ENCODE data around the gene TMEM131L.
"Not testable (repeated sequence)": the region's sequence is repeated elsewhere in the genome, so short reads cannot be mapped to it uniquely, and the experiment has no call there.

The TMEM131L gene

DNA sequence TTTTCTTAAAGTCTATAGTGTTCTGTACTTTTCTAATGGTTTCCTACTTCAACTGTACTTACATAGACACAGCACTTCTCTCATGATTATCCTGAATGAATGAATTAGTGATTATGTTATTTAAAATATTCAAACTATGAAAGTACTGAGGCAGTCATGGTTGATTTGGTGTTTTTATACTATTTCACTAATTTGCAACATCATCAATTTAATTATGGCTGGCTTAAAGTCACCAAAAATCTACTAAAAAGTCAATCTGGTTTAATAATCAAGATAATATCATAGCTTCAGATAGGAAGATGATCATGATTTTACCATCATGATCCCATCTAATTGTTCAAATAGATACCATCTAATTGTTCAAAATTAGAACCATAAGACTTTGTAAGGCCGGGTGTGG, 16.8 kb upstream of the TMEM131L start:
- no peak for DNase-seq (ENCODE audit: low read depth in 2 of 2)

DNA sequence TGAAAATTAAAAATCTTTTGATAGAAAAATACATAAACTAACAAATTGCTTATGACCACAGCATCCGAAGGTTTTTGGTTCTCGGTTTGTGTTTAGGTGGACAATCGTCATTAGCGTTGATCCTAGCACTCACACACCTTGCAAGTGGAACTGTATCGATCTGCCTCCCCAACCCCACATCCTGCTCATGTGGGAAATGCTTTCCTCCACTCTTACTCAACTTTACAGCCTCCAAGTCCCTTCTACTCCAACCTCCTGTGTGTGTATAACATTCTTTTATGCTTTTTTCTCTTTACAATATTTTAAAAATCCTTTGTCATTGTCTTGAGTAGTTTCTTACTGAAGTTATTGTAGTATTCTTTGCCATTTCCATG, 15.6 kb upstream of the TMEM131L start:
- no peak for DNase-seq (ENCODE audit: low read depth in 2 of 2)

GRCh38 chr4:153451145-153451544, 15.0 kb upstream of the TMEM131L start:
- not testable (repeated sequence) for DNase-seq (ENCODE audit: low read depth in 2 of 2)

DNA sequence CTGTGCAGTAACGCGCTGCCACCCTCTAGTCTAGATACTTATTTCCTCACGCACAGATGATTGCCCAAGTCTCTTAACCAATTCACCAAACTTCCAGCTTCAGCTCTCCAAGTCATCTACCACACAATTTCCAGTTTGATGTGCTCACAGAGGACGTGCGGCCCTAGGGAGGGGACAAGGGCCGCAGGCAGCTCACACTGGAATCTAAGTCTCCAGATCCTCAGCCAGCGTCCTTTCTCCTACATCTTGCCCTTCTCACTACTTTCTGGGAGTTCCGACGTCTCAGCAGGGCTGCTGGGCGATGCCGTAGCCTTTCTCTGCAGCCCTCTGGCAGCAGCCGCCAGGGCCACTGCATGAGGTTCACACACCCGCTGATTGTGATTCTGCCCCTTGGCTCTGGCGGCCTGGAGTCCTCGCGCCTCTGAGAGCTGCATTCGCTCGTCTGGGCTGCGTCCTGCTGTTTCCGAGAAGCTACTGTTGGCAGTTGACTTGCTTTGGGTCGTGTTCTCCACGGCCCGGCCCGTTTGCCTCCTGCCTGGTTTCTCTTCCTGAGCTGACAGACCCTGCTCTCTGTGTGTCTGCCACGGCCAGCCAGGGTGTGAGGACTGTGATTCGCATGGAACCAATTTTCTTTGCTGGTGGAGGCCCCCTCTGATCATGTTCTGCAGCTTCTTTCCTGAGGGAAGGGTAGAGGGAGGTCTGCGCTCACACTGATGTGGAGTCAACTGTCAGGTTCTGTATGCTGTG, 14.1 kb upstream of the TMEM131L start:
- DNase-seq (ENCODE audit: low read depth in 2 of 2), result no peak

DNA sequence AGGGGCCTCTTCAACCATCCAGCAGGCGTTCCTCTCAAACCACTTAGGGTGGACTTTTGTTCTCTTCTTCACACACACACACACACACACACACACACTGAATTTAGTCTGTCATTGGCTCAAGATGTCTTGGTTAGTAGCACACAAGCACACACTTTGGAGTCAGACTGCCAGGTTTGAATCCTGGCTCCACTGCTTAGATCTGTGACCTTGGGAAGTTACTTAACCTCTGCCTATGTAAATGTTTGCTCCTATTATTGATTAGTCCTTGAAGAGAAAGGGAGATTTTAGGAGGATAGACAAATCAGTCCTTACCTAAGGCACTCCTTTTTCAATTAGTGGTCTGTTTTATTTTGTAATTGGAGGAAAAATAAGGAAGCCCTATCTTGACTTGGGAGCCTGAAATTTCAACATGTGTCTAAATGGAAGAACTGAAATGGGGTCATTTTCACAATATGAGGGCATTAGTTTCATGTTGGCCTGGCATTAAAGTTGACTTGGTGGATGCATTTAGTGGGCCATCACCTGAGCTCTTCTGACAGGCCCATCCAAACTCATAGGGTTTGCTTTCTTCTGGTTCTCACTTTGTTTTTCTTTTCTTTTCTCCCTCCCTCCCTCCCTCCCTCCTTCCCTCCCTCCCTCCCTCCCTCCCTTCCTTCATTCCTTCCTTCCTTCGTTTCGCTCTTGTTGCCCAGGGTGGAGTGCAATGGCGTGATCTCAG, 13.3 kb upstream of the TMEM131L start:
- DNase-seq (ENCODE audit: low read depth in 2 of 2), result no peak

DNA sequence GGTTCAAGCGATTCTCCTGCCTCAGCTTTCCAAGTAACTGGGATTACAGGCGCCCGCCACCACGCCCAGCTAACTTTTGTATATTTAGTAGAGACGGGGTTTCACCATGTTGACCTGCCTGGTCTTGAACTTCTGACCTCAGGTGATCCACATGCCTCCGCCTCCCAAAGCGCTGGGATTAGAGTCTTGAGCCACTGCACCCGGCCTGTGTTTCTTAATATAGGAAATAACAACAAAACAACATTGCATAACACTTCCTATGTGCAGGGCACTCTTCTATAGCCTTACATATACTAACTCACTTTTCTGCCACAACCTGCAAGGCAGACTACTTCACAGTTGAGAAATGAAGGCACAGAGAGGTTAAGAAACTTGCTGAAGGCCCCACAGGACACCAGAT, 12.8 kb upstream of the TMEM131L start:
- no peak for DNase-seq (ENCODE audit: low read depth in 2 of 2)

- no peak for DNase-seq (ENCODE audit: low read depth in 2 of 2)
Measured at GRCh38 chr4:153458969-153459368, 7.2 kb upstream of the TMEM131L start.

DNA sequence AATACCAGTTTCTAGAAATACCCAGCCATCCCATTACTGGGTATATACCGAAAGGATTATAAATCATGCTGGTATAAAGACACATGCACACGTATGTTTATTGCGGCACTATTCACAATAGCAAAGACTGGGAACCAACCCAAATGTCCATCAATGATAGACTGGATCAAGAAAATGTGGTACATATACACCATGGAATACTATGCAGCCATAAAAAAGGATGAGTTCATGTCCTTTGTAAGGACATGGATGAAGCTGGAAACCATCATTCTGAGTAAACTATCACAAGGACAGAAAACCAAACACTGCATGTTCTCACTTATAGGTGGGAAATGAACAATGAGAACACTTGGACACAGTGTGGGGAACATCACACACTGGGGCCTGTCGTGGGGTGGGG, 4.6 kb upstream of the TMEM131L start:
- not testable (repeated sequence) for DNase-seq (ENCODE audit: low read depth in 2 of 2)

DNA sequence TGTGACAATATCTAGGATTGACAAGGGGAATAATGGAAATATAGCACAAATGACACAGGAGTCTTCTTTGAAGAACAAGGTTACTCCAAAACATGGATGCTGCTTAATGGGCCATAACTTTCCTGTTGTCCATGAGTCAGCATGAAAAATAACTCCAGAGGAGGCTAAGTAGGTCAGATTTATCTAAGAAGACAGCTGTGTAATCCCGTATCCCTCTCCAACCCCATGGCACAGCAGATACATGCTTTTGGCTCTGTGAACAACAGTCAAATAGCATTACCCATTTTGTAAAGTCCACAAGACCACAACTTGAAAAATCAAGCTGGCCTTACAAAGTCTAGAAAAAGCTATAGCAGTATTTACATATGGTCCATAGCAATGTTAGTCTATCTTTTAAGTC, 2.1 kb upstream of the TMEM131L start:
- DNase-seq (ENCODE audit: low read depth in 2 of 2), result no peak

- DNase-seq (ENCODE audit: low read depth in 2 of 2), result no peak
Measured at GRCh38 chr4:153465140-153465539, 1.0 kb upstream of the TMEM131L start.

DNA sequence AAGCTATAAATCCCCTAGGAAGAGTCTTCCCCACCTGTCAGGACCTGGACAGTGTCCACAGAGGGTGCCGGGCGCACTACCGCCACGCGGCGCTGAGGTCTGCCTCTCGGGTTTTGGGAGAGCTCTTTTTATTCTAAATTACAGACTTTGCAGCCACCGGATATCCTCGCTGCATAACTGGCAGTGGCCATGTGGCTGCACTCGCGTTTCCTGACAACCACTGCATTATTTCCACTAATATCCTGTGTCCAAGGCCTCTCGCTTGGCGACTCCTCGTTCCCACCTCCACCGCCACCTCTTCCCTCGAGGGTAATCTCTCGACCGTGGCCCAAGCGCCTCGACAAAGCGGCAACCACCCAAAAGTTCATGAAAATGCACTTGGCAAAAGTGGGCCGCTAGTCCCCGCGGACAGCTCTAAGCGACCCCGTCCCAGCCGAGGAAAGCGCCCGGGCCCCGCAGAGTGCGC, 512 bp upstream of the TMEM131L start:
- DNase-seq (ENCODE audit: low read depth in 2 of 2), result no peak

DNA sequence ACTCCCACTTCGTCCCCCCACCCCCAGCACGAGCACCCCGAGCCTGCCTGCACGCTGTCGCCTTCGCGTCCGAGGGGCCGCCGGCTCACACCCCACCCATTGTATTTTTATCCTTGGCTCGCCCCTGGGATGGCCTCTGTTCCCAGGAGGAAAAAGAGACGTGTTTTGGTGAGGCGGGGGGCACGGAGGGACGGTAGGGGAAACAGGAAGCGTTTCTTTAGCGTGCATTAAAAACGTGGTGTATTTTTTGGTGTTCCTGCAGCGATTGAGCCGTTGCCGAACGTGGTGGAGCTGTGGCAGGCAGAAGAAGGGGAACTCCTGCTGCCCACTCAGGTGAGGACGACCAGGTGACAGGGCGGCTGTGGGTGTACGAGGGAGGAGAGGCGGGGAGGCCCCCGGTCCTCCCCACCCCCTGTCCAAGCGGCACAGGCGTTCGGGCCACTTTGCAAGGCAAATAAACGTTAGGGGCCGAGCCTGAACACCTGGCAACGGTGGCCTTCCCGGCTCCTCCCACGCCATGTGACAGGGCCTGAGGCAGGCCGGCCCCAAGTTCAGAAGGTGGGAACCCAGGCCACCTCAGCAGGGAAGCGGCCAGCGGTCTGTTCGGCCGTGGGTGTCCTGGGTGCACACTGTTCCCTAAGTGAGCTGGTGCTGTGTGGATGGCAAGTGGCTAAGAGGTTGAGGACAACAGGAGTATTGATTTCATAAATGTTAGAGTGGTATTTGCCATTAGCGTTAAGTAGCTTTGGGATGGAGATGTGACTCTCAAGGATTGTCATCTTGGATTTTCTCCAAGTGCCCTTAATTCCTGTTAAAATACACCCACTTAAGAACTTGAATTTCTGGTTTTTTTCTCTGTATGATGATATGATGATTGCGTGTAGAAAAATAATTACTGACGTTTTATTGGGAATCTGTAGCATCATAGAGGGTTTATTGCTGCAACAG, 1.1 kb downstream of the TMEM131L start:
- peak in 1 of 2 donors; percentile 50 for DNase-seq (ENCODE audit: low read depth in 2 of 2)

GRCh38 chr4:153467897-153468262, 1.7 kb downstream of the TMEM131L start:
- no peak for DNase-seq (ENCODE audit: low read depth in 2 of 2)

DNA sequence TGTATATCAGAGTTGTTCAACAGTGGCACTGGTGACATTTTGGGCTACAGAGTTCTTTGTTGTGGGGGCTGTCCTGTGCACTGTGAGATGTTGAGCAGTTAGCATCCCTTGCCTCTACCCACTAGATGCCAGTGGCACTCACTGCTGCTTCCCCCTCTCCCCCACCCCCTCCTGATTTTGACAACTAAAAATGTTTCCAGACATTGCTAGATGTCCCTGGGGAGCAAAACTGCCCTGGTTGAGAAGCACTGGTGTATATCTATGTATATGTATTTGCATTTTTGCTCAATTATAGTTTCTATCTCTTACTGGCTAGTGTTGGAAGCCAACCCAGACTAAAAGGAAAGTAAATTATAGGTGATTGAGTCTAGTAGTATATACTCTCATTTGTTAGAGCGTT, 2.4 kb downstream of the TMEM131L start:
- DNase-seq (ENCODE audit: low read depth in 2 of 2), result no peak

DNA sequence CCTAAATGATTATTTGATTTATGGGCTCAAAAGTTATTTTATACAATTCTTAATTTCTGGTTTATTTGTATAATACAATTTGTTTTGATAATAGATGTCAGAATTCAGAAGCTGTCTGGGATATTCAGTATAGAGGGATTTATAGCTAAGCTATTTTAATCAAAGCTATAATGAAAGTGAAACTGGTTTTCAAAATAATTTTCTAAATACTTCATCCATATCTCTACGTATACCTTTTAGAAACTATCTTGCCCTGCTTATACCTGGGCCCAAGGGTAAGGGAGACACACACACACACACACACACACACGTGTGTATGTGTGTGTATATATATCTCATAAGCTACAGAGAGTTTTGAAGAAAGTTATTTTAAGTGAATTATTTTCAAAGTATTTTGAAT, 2.9 kb downstream of the TMEM131L start:
- DNase-seq (ENCODE audit: low read depth in 2 of 2), result no peak

DNA sequence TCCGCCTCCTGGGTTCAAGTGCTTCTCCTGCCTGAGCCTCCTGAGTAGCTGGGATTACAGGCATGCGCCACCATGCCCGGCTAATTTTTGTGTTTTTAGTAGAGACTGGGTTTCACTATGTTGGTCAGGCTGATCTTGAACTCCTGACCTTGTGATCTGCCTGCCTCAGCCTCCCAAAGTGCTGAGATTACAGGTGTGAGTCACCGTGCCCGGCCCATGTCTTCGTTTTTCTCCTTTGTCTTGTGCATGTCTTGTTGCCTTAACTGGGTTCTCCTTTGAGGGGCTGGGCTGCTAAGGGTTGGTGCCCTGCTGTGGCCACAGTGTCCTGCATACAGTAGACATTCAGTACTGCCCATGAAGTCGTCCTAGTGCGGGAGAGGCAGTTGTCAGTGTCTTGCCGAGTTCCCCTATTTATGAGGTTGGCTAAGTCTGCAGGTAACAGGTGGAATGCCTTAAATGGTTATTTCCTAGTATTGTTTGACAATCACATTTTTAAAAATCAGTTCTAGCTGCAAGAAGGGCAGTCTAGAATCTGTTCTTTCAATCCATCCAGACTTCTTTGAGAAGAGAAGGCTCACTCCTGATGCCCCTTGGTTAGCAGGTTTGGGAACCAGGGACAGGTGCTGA, 5.0 kb downstream of the TMEM131L start:
- DNase-seq (ENCODE audit: low read depth in 2 of 2), result not testable (repeated sequence)

GRCh38 chr4:153471698-153472093, 5.5 kb downstream of the TMEM131L start:
- DNase-seq (ENCODE audit: low read depth in 2 of 2), result no peak

GRCh38 chr4:153472122-153473037, 6.2 kb downstream of the TMEM131L start:
- DNase-seq (ENCODE audit: low read depth in 2 of 2), result no peak

DNA sequence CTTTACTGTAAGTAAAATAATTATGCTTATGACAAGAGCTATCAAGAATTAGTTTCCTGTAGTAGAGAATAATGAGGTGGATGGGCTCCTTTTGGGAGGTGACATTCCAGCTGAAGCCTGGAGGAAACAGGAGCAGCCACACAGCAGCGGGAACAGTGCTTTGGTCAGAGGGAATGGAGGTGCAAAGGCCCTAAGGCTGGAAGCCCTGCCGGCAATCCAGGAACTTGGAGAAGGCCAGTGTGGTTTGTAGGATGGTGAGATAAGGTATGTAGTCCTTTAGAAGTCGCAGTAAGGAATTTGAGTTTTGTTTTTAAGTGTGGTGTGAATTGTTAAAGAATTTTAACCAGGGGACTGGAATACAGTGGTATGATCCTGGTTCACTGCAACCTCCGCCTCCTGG, 8.1 kb downstream of the TMEM131L start:
- no peak for DNase-seq (ENCODE audit: low read depth in 2 of 2)

DNA sequence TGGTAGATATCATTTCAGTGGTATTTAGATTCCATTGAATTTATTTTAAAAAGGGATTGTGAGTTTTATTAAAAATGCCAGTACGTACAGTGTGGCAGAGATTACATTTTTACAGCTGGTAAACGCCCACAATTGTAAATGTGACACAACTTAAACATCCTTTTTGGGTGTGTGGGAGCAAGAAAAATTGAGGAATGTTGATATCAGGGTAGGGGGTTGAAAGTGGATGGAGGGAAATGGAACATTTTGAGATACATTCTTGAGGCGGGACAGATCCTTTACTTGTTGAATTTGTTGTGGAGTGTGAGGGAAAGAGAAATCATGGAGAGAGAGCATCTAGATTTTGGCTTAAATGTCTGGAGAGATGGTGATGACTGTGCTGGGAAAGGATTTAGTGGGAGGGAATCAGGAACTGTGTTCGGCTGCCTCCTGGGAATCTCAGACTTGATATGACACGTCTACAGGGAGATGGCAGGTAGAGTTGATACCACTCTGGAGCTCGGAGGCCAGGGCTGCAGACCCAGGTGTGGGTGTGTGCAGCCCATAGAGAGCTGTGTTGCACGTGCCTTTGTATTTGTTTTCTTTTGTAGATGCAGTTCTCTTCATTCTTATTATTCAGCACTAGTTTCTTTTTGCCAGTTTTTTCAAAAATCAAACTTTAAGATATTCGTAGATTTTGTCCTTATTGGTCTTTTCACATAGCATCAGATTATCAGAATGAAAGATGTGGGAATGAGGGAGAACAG, 10.8 kb downstream of the TMEM131L start:
- no peak for DNase-seq (ENCODE audit: low read depth in 2 of 2)
